GM10266 (cell line): Measurements from ENCODE around the gene NMU.

ENCODE experiments used
- DNase-seq: peaks from one replicate; pipeline ENCODE4 v3.0.0; 2012; ENCODE audit errors: extremely low spot score
- CTCF ChIP-seq: IDR thresholded peaks from 2 replicates; pipeline ENCODE4 v1.5.1; 2012; ENCODE audit warnings: mild to moderate bottlenecking, low read depth; ENCODE audit not compliant: control insufficient read depth, insufficient read depth; ENCODE audit errors: missing control alignments

The NMU gene

GRCh38 chr4:55611358-55612059, 24.6 kb downstream of the NMU start:
- no peak for DNase-seq
- no peak for TF ChIP-seq CTCF

- TF ChIP-seq CTCF = no peak
- no peak for DNase-seq
These were observed 25.7 kb downstream of the NMU start for GRCh38 chr4:55610381-55610780.

GRCh38 chr4:55609393-55609866, 26.7 kb downstream of the NMU start:
- no peak for DNase-seq
- no peak for TF ChIP-seq CTCF

- no peak for TF ChIP-seq CTCF
- no peak for DNase-seq
These were observed 27.5 kb downstream of the NMU start for GRCh38 chr4:55608591-55608990.

GRCh38 chr4:55604996-55605395, 31.1 kb downstream of the NMU start:
- TF ChIP-seq CTCF = no peak
- DNase-seq = no peak

- TF ChIP-seq CTCF = no peak
- no peak for DNase-seq
These were observed 35.5 kb downstream of the NMU start for GRCh38 chr4:55600640-55601039.

- DNase-seq = no peak
- no peak for TF ChIP-seq CTCF
These were observed 37.5 kb downstream of the NMU start for GRCh38 chr4:55598641-55599040.
